Measurements from ENCODE around the gene SPATA24.
A peak's percentile ranks its signal among the peaks of the same experiment; 100 is the strongest.
"Not testable (repeated sequence)": the region's sequence is repeated elsewhere in the genome, so short reads cannot be mapped to it uniquely, and the experiment has no call there.

SPATA24 gene

DNA sequence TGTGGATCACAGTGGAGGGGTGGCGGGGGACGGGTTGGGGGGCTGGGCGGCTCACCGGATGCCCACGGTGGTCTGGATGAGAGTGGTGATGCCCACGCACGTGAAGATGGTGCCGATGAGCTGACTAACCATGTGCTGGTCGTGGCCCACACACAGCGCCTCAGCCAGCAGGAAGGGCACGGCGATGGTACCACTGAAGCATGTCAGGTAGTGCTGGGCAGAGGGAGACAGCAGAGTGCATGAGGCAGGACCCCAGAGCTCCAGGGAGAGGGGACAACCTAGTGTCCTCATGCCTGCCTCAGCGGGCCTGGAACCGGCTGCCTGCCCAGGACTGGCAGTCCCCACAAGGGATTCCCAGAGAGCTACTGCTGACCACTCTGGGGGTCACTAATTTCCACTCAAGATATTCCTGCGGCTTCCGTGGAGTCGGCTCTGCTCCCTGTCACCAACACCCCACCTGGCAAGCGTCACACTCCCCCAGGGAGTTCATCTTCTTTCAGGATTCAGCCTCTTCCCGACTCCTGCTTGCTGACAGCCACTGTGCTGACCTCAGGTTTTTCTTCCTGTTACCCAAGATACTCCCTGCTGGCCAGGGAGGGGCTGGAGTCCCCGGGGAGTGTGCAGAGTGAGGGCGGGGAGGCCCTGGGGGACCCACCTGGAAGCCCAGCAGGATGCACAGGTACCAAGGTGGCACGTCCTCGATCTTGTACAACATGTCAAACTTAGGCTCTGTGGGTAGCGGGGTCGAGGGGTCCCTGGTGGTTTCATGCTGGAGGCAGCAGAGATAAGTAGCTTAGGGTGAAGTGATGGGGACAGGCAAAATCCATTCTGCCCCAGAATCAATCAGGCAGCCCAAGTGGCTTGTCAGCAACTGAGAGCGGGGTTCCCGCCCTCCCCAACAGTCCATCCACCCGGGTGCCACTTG, 21.8 kb downstream of the SPATA24 start:
- no peak for DNase-seq

- no peak for DNase-seq
These were observed 24.1 kb downstream of the SPATA24 start for GRCh38 chr5:139379626-139380449.

DNA sequence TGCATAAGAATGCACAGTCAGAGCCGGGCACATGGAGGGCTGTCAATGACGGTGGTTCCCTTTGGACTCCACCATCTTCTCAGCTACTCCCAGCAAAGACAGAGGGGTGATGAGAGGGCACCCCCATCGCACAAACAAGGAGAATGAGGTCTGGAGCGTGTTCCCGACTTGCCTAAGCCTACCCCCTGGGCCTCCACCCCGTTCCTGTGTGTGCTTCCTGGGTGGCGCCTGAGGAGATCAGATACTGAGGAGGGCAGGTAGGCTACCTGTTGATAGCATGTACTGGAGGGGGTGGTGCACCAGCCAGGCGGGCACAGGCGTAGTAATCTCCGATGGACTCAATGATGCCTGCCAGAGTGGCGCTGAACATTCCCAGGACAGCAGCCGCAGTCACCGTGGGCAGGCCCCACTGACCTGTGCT, 24.9 kb downstream of the SPATA24 start:
- DNase-seq = no peak

DNA sequence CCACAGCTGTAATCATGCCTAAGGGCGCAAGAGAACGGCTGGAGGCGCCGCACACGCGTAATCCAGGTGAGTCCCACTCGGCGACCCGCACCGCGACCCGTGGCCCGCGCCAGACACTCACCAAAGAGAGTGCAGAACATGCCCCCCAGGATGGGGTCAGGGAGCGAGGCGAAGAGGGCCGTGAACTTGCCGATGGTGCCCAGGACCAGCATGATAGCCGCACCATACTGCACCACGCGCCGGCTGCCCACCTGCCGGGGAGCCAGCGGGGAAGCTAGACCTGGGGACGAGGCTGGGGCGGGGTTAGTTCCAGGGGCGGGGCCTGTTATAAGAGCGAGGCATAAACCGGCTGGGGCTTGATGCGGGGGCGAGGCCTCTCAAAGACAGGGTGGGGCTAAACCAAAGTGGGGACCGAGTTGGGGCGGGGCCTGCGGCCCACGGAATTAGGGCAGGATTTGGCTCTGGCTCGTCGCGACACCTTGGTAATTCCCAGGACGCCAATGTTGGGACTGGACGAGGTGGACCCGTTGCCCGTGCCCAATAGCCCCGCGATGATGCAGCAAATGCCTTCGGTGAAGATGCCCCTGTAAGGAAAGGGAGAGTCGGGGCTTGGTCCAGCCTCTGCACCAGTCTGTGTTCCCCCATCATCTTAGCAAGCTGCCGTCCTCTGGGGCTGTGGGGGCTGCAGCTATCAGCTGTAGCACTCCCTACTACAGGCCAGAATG, 25.6 kb downstream of the SPATA24 start:
- DNase-seq = no peak

GRCh38 chr5:139377226-139377625, 26.7 kb downstream of the SPATA24 start:
- DNase-seq = no peak

- no peak for DNase-seq
These were observed 27.5 kb downstream of the SPATA24 start for GRCh38 chr5:139376364-139376763.

- no peak for DNase-seq
These were observed 29.0 kb downstream of the SPATA24 start for GRCh38 chr5:139374909-139375308.

- DNase-seq = no peak
These were observed 32.1 kb downstream of the SPATA24 start for GRCh38 chr5:139371482-139372435.

- DNase-seq = peak; percentile 60
These were observed 34.7 kb downstream of the SPATA24 start for GRCh38 chr5:139369181-139369580.

DNA sequence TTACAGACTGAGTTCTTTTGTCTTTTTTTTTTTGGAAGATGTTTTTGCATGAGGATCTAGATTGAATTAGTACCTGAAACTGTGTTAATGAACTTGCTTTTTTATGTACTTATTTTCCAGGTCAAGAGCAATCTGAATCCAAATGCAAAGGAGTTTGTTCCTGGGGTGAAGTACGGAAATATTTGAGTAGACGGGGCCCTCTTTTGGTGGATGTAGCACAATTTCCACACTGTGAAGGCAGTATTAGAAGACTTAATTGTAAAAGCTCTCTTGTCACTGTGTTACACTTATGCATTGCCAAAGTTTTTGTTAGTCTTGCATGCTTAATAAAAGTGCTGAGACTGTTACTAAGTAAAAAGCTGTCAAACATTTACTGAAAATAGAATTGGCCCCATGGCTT, 35.3 kb downstream of the SPATA24 start:
- no peak for DNase-seq

DNA sequence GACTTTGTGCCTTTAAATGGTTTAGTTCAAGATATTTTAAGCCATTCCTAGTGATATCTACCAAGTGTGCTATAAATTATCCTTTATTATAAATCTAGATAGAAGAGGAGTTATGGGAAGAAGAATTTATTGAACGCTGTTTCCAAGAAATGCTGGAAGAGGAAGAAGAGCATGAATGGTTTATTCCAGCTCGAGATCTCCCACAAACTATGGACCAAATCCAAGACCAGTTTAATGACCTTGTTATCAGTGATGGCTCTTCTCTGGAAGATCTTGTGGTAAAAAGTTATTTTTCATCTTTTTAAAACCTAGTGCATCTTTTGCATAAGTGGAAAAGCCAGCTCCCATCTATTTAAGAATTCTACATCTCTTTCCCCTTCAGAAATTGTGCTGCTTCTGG, 39.4 kb downstream of the SPATA24 start:
- no peak for DNase-seq

- DNase-seq = no peak
These were observed 40.0 kb downstream of the SPATA24 start for GRCh38 chr5:139363937-139364336.

DNA sequence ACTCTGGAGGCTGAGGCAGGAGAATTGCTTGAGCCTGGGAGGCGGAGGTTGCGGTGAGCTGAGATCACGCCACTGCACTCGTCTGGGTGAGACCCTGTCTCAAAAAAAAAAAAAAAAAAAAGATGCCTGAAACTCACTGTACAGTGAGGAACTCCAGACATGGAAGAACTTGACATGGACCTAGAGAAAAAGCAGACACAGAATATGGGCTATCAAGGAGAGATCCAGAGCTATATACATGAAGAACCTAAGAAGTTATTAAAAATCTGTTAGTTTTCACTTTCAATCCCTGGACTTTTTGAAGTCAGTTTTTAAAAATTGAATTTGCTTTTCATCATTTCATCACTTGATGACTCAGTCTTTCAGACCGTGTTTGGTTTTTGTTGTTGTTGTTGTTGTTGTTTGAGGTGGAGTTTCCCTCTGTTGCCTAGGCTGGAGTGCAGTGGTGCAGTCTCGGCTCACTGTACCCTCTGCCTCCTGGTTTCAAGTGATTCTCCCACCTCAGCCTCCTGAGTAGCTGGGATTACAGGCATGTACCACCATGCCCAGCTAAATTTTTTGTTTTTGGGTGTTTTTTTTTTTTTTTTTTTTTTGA, 42.0 kb downstream of the SPATA24 start:
- DNase-seq = no peak

DNA sequence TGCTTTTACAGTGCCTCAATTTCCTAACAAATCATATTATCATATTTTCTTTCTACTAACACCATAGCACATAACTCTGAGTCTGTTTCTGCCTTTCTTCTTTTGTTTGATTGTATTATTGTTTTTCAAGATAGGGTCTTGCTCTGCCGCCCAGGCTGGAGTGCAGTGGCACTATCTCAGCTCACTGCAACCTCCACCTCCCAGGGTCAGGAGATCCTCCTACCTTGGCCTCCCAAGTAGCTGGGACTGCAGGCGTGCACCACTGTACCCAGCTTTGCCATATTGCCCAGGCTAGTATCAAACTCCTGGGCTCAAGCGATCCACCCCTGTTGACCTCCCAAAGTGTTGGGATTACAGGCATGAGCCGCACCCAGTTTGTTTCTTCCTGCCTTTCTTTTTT, 43.5 kb downstream of the SPATA24 start:
- DNase-seq = no peak

GRCh38 chr5:139358064-139358463, 45.8 kb downstream of the SPATA24 start:
- no peak for DNase-seq

- not testable (repeated sequence) for DNase-seq
These were observed 48.0 kb downstream of the SPATA24 start for GRCh38 chr5:139355900-139356299.

DNA sequence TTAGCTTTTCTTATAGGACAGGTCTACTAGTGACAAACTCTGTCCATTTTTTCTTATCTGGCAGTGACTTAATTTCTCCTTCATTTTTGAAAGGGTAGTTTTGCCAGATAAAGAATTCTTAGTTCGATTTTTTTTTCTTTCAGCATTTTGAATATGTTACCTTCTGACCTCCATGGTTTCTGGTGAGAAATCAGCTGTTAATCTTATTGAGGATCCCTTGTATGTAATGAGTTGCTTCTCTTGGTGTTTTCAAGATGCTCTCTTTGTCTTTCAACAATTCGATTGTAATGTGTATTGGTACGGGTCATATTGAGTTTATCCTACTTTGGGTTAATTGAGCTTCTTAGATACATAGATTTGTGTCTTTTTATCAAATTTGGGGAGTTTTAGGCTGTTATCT, 49.7 kb downstream of the SPATA24 start:
- DNase-seq = no peak

GRCh38 chr5:139347863-139348262, 56.0 kb downstream of the SPATA24 start:
- not testable (repeated sequence) for DNase-seq

All from amniotic stem cell (primary cell).